GM18505 (cell line): ENCODE measurements around the gene PILRA.
"Not testable (repeated sequence)": the region's sequence is repeated elsewhere in the genome, so short reads cannot be mapped to it uniquely, and the experiment has no call there.

Source experiments
- ATAC-seq: cut with Tn5 transposase; IDR thresholded peaks from one replicate; pipeline ENCODE4 v1.9.1; 2021; ENCODE audit not compliant: unreplicated experiment
- POLR2A ChIP-seq: IDR thresholded peaks from 4 replicates; pipeline ENCODE4 v1.6.1; 2011; ENCODE audit warnings: borderline replicate concordance; ENCODE audit not compliant: insufficient read depth, insufficient read length; ENCODE audit errors: extremely low read depth

PILRA gene

DNA sequence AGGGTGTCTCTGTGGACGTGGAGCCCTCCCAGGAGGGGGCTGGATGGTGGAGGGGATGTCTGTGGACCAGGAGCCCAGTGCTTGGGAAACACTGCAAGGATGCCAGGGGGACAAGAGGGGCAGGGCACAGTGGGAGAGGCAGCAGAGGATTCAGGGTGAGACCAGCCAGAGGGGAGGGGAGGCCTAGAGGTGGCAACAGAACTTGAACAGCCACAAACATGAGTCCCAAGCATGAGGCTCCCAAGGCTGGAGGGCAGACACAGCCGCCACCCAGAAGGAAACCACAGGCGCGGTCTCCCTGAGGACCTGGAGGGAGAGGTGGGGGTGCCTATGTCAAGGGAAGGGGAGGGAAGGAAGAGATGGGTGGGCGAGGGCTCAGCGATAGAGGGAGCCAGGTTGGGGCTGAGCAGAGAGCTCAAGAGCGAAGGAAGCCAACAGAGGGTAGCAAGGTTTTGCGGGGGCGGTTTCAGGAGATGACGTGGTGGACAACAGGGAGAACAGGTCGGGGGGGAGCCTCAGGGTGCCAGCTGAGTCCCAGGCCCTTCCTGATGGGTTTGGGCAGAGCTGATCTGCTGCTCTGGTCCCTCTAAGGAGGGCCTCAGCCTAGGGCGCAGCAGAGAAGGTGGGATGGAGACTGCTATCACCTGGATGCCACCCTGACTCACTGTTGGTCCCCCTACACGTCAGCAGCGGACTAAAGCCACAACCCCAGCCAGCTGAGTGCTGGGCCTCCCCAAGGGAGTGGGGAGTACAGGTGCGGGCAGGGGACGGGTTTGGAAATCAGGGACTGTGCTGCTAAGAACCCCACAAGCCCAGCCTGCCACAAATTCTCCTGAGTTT, 6.7 kb upstream of the PILRA start:
- peak; percentile 59 for TF ChIP-seq POLR2A
- no peak for ATAC-seq

DNA sequence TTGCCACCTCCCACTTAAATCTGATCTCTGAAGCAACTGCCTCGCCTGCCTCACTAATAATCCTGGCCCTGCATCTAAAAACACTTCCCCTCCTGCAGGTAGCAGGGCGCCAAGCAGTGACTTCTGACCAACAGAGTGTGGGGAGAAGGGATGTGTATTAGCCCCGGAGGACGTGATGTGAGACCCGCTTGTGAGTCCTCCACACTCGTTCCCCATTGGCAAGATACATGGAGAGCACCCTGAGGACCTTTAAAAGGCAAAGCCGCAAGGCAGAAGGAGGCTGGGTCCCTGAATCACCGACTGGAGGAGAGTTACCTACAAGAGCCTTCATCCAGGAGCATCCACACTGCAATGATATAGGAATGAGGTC, 6.1 kb upstream of the PILRA start:
- no peak for TF ChIP-seq POLR2A
- ATAC-seq: no peak

DNA sequence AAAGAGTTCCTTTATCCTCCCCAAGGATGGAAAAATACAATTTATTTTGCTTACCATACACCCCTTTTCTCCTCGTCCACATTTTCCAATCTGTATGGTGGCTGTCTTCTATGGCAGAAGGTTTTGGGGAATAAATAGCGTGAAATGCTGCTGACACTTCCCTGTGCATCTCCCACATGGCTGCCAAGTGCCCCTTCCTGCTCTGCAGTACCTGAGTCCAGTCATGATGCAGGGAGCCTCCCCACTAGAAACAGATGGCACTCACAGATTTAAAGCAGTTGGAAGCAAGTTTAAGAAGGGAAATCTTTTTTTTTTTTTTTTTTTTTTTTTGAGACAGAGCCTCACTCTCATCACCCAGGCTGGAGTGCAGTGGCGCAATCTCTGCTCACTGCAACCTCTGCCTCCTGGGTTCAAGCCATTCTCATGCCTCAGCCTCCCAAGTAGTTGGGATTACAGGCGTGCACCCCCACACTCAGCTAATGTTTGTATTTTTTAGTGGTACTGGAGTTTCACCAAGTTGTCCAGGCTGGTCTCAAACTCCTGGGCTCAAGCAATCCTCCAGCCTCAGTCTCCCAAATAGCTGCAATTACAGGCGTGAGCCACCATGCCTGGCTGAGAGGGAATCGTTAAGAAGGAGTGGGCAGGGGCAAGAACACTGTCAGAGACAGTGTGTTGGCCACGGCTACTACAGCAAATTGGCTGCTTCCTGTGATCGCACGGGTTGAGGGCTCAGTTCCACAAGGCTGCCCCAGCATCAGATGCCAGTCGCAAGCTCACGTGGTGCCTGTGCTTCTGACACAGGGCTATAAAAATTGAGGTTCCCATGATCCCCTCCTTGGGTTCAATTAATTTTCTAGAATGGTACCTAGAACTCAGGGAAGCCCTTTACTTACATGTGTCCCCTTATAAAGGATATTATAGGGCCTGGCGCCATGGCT, 5.3 kb upstream of the PILRA start:
- ATAC-seq: no peak
- peak; percentile 31 for TF ChIP-seq POLR2A

DNA sequence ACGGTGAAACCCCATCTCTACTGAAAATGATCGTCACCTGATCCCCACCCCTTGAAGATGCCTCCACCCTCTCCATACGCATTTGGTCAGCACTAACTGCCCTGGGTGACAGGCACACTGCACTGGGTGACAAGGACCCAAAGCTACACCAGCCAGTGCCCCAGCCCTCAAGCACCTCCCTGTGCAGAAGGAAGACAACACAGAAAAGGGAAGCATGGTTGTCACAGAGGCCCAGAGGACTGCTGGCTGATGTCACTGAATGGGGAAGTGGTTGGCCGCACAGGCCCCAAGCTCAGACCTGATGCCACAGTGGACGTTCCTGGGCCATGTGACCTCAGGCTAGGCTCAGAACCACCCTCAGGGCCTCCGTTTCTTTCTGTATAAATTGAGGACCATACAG, 4.2 kb upstream of the PILRA start:
- peak; percentile 61 for TF ChIP-seq POLR2A
- peak; percentile 56 for ATAC-seq

DNA sequence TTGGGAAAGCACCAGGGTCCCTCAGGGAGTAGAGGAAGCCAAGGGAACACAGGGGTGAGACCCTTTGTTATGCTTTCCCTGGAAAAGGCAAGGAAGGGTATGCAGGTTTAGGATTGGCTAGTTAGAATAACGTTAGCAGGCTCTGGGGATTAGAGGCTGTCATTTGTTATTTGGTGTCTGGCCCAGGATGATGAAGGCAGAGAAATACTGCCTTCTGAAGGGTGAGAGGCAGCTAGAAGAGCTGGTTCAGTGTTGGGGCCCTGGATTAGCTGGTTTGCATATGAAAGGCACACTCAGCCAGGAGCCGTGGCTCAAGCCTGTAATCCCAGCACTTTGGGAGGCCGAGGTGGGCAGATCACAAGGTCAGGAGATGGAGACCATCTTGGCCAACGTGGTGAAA, 3.0 kb upstream of the PILRA start:
- ATAC-seq: no peak
- no peak for TF ChIP-seq POLR2A

DNA sequence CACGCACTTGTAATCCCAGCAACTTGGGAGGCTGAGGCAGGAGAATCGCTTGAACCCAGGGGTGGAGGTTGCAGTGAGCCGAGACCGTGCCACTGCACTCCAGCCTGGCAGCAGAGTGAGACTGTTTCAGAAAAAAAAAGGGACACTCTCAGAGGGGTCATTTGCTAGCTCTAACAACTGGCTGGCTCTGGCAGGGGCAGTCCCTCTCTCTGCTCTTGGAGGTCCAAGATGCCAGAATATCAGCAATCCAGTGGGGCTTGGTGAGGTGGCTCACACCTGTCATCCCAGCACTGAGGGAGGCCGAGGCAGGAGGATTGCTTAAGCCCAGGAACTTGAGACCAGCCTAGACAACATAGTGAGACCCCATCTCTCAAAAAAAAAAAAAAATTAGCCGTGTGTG, 2.5 kb upstream of the PILRA start:
- TF ChIP-seq POLR2A: no peak
- ATAC-seq: no peak

DNA sequence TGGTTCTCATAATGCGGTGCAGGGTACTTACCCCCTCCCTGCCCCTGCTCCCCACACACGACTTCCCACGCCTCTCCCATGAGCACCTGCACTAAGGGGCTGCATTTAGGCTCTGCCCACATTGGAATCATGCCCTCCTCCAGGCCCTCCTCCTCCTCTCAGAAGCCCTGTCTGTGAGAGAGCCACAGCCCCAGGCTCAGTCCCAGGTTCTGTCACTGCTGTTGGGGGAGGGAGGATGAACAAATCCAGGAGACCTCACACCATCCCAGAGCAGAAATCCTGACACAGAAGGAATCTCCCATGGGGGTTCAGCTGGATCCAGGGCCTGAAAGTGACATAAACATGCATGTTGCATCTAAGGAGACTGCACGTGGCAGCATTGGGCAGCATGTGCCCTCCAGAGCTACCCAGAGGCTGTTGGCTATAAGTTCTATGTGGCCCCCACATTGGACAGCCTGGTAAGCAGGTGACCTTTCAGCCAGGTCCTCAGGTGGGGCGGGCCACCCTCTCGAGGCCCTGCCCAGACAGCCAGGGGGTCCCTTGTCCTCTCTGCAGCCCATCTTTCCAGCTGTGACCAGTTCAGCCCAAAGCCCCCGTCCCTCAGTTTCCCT, 1.6 kb upstream of the PILRA start:
- no peak for TF ChIP-seq POLR2A
- no peak for ATAC-seq

DNA sequence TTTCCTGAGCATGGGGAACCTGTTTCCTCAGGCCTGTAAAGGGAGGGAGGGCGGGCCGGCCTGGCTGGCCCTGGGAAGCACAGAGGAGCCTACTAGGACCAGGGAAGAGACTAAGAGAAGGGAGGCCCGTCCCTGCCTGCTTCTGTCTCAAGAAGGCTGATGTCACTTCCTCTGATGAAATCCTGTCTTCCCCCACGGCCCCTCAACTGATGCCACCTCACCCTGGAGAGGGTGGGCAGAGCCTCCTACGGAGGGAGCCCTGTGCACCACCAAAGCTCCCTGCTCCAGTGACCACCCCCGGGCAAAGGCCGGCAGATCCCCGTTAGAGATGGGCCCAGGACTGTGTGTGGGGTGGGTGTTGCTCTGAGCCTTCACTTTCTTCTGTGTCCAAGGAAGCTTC, 1.0 kb upstream of the PILRA start:
- TF ChIP-seq POLR2A: no peak
- no peak for ATAC-seq

DNA sequence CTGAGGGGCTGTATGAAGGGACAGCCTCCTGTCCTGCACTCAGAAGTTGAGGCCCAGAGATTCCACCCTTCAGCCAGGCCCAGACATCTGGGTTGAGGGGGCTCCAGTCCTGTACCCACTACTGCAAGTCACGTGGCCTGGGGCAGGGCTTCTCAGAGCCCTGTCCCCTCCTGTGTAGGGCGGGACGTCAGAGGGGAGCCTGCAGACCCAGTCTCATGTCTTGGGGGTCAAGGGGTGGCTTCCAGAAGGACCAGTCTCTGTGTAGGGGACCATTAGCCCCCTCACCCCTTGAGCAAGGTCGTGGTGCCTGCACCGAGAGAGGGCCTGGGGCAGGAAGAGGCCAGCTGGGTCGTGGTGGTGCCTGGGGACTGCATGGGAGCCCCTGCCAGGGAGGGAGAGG, 593 bp upstream of the PILRA start:
- no peak for TF ChIP-seq POLR2A
- no peak for ATAC-seq

DNA sequence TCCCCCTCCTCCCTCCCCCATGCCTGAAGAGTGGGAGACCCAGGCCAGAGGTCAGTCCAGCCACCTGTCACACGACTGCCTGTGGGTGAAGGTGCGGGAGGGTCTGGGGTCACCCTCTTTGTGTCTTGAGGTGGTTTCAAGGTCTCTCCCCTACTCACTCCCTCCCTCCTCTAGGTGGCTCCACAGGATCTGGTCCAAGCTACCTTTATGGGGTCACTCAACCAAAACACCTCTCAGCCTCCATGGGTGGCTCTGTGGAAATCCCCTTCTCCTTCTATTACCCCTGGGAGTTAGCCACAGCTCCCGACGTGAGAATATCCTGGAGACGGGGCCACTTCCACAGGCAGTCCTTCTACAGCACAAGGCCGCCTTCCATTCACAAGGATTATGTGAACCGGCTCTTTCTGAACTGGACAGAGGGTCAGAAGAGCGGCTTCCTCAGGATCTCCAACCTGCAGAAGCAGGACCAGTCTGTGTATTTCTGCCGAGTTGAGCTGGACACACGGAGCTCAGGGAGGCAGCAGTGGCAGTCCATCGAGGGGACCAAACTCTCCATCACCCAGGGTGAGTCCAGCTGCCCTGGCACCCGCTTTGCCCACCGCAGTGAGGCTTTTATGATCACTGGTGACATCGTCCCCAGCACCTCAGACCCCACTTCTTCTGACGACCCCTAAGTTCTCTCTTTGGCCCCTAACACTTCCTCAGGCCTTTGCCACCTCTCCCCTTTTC, 747 bp downstream of the PILRA start:
- not testable (repeated sequence) for ATAC-seq

DNA sequence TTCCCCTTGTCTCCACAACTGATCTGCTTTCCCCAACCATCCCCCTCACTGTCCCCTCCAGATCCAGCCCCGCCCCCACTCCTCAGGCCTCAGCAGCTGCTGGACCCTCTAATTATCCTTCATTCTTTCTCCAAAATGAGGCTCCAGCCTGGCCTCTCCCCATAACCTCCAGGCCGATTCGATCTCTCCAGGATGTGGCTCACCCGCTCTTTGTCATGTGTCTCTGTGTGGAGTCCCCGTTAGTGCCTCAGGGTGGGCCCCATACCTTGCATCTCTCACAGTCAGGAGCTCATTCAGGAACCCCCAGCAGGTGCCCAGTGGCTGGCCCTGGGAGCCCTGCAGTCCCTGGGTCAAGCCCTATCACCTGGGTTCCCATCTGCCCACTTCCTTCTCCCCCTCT, 1.3 kb downstream of the PILRA start:
- no peak for ATAC-seq
- no peak for TF ChIP-seq POLR2A

DNA sequence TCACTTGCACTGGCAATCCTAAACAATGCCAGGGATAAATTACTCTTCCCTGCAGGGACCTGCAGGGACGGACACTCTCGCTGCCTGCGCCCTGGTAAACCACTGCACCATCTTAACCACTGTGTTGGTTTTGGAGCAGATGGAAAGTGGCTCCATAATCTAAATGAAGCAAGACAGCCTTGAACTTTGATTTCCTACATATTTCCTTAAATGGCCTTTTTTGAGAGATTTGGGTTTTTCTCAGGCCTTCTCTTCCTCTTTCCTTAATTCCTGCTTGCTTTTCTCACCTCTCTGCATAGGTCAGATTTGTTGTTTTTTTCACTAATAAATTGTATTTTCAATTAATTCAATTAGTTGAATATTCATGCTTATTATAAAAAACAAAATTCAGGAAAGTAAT, 2.8 kb downstream of the PILRA start:
- no peak for ATAC-seq
- no peak for TF ChIP-seq POLR2A

DNA sequence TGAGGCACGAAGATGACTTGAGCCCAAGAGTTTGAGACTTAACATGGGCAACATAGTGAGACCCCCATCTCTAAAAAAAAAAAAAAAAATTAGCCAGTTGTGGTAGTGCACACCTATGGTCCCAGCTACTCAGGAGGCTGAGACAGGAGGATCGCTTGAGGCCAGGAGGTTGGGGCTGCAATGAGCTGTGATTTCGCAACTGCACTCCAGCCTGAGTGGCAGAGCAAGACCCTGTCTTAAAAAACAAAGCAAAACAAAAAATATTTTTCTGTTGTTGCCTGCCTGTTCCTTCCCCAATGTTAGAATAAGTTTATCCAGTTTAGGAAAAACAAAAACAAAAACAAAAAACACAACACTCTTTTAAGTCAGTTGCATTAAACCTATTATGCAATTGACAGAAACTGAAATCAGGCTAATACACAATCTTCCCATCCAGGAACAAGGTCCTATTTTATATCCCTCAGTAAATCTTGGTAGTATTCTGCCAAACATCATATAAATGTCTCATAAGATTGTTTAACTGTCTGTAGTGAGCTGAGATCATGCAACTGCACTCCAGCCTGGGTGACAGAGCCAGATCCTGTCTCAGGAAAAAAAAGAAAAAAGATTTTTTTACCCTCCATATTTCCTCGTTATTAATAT, 4.9 kb downstream of the PILRA start:
- ATAC-seq: no peak
- TF ChIP-seq POLR2A: no peak

DNA sequence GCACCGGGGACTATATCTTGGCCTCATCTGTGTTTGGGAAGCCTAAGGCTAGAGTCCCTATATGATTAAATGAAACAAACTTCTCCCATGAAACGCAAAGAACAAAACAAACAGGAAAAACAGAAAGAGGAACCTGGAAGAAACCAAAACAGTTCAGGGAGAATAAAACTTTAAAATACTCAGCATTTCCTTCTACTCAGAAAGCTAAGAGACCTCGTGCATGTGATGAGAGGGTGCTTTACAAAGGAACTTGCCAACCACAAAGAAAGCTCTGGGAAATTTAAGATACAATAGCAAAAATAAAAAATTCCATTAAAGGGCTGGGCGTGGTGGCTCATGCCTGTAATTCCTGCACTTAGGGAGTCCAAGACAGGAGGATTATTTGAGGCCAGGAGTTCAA, 6.9 kb downstream of the PILRA start:
- TF ChIP-seq POLR2A: no peak
- no peak for ATAC-seq

DNA sequence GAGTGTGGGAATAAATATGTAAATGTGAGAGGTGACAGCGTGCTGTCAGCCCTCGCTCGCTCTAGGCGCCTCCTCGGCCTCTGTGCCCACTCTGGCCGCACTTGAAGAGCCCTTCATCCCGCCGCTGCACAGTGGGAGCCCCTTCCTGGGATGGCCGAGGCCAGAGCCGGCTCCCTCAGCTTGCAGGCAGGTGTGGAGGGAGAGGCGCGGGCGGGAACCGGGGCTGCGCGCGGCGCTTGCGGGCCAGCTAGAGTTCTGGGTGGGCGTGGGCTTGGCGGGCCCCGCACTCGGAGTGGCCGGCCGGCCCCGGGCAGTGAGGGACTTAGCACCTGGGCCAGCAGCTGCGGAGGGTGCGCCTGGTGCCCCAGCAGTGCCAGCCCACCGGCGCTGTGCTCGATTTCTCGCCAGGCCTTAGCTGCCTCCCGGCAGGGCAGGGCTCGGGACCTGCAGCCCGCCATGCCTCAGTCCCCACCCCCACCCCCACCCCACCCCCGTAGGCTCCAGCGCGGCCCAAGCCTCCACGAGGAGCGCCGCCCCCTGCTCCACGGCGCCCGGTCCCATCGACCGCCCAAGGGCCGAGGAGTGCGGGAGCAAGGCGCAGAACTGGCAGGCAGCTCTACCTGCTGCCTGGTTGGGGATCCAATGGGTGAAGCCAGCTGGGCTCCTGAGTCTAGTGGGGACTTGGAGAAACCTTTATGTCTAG, 8.4 kb downstream of the PILRA start:
- ATAC-seq: not testable (repeated sequence)

DNA sequence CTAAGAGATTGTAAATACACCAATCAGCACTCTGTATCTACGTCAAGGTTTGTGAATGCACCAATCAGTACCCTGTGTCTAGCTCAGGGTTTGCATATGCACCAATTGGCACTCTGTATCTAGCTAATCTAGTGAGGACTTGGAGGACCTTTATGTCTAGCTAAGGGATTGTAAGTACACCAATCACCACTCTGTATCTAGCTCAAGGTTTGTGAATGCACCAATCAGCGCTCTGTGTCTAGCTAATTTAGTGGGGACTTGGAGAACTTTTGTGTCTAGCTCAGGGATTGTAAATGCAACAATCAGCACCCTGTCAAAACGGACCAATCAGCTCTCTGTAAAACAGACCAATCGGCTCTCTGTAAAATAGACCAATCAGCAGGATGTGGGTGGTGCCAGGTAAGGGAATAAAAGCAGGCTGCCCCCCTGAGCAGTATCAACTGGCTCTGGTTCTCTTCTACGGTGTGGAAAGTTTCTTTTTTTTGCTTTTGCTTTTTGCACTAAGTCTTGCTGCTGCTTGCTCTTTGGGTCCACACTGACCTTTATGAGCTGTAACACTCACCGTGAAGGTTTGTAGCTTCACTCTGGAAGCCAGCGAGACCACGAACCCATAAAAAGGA, 9.1 kb downstream of the PILRA start:
- ATAC-seq: not testable (repeated sequence)
